Activated CD8-positive, alpha-beta T cell treated with anti-CD3 and anti-CD28 coated beads, Interleukin-2, amount 10 ng/mL, durations not matched to agents 7 days and 5 days (primary cell): ENCODE results near the gene ALDH4A1. TPM values are rescaled to one million over a fixed set of nuclear protein-coding genes. Genes with fewer than 3 reads are reported as not detected.
"Not testable (repeated sequence)": the region's sequence is repeated elsewhere in the genome, so short reads cannot be mapped to it uniquely, and the experiment has no call there.

Source experiments
- ATAC-seq: fragments of 150-1000 bp; cut with Tn5 transposase; one replicate; pipeline ENCODE4 v1.10.0; 2021; ENCODE audit warnings: moderate library complexity
- CTCF ChIA-PET: fragments of 350-600 bp; sonication (Branson Sonifier 250); formaldehyde crosslinking; loops from one replicate; lab custom pipeline; 2021; ENCODE audit warnings: antibody characterized with exemption; lab: Charles Lee
- POLR2A ChIA-PET: fragments of 350-600 bp; sonication (Branson Sonifier 250); formaldehyde crosslinking; loops from one replicate; lab custom pipeline; 2021; ENCODE audit warnings: antibody characterized with exemption; lab: Charles Lee
- DNase-seq: peaks from one replicate; pipeline ENCODE4 v3.0.0-alpha.2; 2020
- H3K27ac Mint-ChIP-seq: one replicate; pipeline ENCODE4 v1.8.0; 2021; ENCODE audit warnings: mild to moderate bottlenecking, mixed read lengths
- H3K27me3 Mint-ChIP-seq: one replicate; pipeline ENCODE4 v1.8.0; 2021; ENCODE audit warnings: low read depth, mixed read lengths
- H3K36me3 Mint-ChIP-seq: one replicate; pipeline ENCODE4 v1.8.0; 2021; ENCODE audit warnings: low read depth, mixed read lengths
- H3K4me1 Mint-ChIP-seq: one replicate; pipeline ENCODE4 v1.8.0; 2021; ENCODE audit warnings: low read depth, mixed read lengths
- H3K4me3 Mint-ChIP-seq: one replicate; pipeline ENCODE4 v1.8.0; 2021; ENCODE audit warnings: mild to moderate bottlenecking, mixed read lengths
- H3K9me3 Mint-ChIP-seq: one replicate; pipeline ENCODE4 v1.8.0; 2022; ENCODE audit warnings: mixed read lengths; ENCODE audit not compliant: insufficient read depth
- total RNA-seq, 2 experiments: library from RNA; stranded (reverse); gene quantifications; one replicate each; pipeline ENCODE4 v1.2.3, GENCODE V29; 2021

Gene ALDH4A1
- total RNA-seq, 2 experiments from 2014 or later = 4.2 to 4.3 TPM

DNA sequence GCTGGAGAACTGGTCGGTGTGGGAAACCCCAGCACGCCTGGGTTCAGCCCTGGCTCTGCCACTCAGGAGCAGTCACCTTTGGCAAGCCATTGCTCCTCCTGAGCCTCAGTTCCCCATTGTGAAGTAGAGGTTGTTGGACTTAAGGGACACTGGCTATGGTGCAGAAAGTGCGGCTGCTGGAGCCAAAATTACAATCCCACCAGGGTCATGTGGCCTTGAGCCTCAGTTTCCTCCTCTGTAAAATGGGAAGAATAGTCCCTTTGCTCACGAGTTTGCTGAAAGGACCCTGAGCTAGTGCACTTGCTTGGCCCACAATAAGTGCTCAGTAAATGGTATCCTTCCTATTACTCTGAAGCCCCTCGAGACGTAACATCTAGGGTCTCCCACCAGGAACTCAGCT is 28.3 kb downstream of the ALDH4A1 start:
- no peaks in the 10 kb centered on the region for H3K4me1 Mint-ChIP-seq
- no peaks in the 10 kb centered on the region for H3K9me3 Mint-ChIP-seq

DNA sequence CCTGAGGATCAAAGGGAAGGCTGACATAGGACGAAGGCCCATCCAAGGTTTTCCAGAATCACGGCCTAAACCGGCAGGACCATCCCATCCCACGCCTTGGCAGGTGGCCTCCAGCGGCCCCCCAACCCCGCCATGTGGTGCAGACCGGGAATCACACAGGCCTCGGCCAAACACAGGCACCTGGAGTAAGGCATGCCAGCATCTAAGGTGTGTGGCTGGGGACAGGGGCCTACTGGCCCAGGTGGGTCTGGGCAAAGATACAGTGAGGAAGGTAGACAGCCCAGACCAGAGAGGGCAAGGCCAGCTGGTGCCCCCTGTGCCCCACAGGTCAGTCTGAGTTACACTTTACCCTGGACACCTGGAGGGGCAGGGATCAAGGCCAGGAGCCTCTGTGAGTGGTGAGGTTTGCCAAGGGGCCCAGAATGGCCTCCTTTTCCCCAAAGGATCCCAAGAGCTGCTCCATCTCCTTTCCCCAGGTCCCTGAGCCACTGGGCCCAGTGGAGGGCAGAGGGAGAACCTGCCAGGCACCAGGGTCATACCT is 30.2 kb downstream of the ALDH4A1 start:
- ChIA-PET CTCF (no interaction called here), POLR2A (no interaction called here)
- Mint-ChIP-seq H3K36me3 (no peaks in the 10 kb centered on the region), H3K4me3 (no peak overlapping the region), H3K27me3 (no peaks in the 10 kb centered on the region), H3K9me3 (no peaks in the 10 kb centered on the region), H3K4me1 (no peaks in the 10 kb centered on the region), H3K27ac (no peak overlapping the region)
- no peak for DNase-seq
- no peak for ATAC-seq

More for the DNA sequence above, 28.3 kb downstream of the ALDH4A1 start:
- H3K4me3 Mint-ChIP-seq = no peak overlapping the region
- H3K36me3 Mint-ChIP-seq = no peaks in the 10 kb centered on the region
- DNase-seq (no peak), ATAC-seq (no peak)
- H3K27ac Mint-ChIP-seq = no peak overlapping the region
- H3K27me3 Mint-ChIP-seq = no peaks in the 10 kb centered on the region
- CTCF ChIA-PET = interaction anchor here (0.9 to 2.7 kb wide), 4 partner anchors 10 to 276 kb away, joined by 3 to 13 read pairs (median 7); no protein-coding TSS in a partner anchor
- POLR2A ChIA-PET = no interaction called here

DNA sequence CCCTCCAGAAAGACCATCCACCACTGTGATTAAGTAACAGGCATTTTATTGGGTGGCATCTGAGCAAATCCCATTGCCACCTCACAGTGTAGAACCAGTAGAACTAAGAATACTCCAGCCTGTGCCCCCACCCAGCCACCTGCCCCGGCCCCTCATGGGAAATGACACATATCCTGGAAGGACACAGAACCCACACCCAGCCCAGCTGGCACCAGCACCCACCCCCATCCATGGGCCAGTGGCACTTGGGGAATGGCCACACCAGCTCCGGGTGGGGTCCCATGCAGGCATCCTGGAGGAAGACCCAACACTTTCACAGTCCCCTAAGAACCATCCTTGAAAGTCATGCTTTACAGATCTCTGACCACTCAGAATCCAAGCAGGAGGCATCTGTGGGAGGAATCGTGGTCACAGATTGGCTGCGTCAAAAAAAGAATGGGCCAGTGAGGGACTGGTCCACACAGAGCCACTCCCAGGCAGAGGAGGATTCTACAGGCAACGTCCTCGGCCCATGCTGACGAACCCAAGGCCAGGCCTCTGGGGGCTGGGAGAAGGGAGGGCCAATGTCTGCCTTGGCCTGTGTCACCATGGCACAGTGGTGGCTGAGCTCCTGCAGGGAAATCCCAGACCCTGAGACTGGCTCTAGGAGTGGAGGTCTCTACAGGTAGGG is 30.8 kb downstream of the ALDH4A1 start:
- H3K36me3 Mint-ChIP-seq = no peaks in the 10 kb centered on the region
- H3K9me3 Mint-ChIP-seq = no peaks in the 10 kb centered on the region
- H3K27ac Mint-ChIP-seq = no peak overlapping the region
- peaks cover 4% of the 10 kb centered on the region for H3K27me3 Mint-ChIP-seq
- CTCF ChIA-PET = no interaction called here
- DNase-seq = no peak
- no peak overlapping the region for H3K4me3 Mint-ChIP-seq
- no peaks in the 10 kb centered on the region for H3K4me1 Mint-ChIP-seq
- no peak for ATAC-seq
- POLR2A ChIA-PET = no interaction called here

DNA sequence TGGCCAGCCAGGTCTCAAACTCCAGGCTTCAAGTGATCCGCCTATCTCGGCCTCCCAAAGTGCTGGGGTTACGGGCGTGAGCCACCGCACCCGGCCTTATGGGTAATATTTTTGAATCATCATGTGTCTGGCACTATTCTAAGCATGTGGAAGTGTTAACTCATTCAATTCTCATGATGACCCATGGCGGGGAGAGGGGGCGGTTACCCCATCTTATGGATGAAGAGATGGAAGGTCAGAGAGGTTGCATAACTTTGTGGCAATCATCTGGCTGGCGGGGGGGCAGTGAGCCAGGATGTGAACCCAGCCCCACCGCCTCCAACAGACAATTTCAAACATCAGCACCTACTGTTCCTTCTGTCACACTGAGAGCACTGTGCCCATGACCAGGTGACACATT is 31.4 kb downstream of the ALDH4A1 start:
- POLR2A ChIA-PET = no interaction called here
- no peak for ATAC-seq
- Mint-ChIP-seq H3K27me3 (peaks cover 6% of the 10 kb centered on the region), H3K36me3 (no peaks in the 10 kb centered on the region), H3K4me3 (no peak overlapping the region), H3K4me1 (no peaks in the 10 kb centered on the region), H3K27ac (no peak overlapping the region), H3K9me3 (no peaks in the 10 kb centered on the region)
- CTCF ChIA-PET = no interaction called here
- DNase-seq = no peak

DNA sequence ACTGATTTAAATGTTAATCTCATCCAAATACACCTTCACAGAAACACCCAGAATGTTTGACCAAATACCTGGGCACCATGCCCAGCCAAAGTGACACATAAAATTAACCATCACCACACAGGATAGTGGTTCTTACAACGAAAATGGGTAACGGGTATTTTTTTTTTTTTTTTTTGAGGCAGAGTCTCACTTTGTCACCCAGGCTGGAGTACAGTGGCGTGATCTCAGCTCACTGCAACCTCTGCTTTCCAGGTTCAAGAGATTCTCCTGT is 31.8 kb downstream of the ALDH4A1 start:
- H3K27ac Mint-ChIP-seq, POLR2A ChIA-PET, H3K4me3 Mint-ChIP-seq, CTCF ChIA-PET, H3K4me1 Mint-ChIP-seq, H3K36me3 Mint-ChIP-seq, DNase-seq, ATAC-seq, H3K9me3 Mint-ChIP-seq, H3K27me3 Mint-ChIP-seq: not testable (repeated sequence)

DNA sequence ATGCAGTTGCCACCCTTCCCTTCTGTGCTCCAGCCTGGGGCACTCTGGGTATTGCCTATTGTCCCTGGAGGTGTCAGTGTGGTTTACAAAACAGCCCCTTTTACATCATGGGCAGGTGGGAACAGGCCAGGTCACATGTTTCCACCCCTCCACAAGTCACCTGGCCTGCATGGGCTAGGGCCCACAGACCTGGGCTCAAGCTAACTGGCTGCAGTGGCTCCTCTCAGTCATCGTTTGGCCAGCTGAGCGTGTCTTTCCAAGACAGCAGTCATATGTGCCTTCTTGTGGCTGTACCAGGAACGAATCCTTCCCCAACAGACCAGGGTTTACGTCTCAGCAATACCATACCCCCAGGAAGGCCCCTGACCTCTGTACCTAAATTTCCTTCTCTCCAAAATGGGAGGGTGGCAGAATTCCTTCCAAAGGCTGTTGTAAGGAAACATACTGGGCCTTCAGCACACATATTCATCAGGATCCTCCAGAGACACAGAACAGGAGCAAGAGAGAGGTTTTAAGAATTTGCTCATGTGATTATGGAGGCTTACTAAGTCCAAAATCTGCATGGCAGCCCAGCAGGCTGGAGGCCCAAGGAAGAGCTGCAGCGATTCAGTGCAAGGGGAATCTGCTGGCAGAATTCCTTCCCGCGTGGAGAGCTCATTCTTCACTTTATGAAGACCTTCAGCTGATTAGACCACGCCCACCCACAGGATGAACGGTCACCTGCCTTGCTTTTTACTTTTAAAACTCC is 32.3 kb downstream of the ALDH4A1 start:
- H3K4me1 Mint-ChIP-seq = no peaks in the 10 kb centered on the region
- DNase-seq = no peak
- POLR2A ChIA-PET = no interaction called here

DNA sequence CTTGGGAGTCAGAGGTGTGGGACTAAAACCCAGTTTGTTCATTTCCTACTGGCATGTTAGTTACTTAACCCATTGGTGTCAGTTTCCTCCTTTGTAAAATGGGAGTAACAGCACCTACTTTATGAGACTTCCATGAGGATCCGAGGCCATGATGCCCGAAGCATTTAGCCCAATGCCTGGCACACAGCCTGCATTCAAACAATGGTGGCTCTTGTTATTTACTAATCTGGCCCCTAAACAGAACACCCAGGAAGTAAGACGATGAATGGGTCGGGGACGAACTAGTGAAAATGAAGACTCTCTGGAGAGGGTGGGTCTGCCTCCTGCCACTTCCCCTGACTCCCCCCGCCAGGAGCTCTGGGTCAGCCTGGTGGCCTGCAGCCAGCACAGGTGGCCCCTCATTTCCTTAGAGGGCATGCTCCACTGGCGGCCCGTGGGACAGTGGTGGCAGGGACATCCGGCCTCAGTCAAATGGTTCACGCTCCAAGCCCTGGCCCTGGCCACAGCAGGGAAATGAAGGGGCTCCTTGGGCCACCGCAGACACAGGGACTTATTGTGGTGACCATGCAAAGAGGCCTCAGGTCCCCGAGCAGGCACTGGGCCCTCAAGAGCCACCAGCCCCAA is 33.4 kb downstream of the ALDH4A1 start:
- no peak for ATAC-seq
- H3K36me3 Mint-ChIP-seq = no peaks in the 10 kb centered on the region
- peaks cover 6% of the 10 kb centered on the region for H3K27me3 Mint-ChIP-seq
- H3K4me3 Mint-ChIP-seq = no peak overlapping the region
- no peak overlapping the region for H3K27ac Mint-ChIP-seq
- ChIA-PET POLR2A (no interaction called here), CTCF (interaction anchor here (0.8 kb wide), 1 partner anchor 272 kb away, joined by 4 read pairs; no protein-coding TSS in a partner anchor)
- no peaks in the 10 kb centered on the region for H3K9me3 Mint-ChIP-seq
- DNase-seq = no peak
- no peaks in the 10 kb centered on the region for H3K4me1 Mint-ChIP-seq

More for the DNA sequence above, 32.3 kb downstream of the ALDH4A1 start:
- no peaks in the 10 kb centered on the region for H3K9me3 Mint-ChIP-seq
- no peak for ATAC-seq
- peaks cover 6% of the 10 kb centered on the region for H3K27me3 Mint-ChIP-seq
- no peak overlapping the region for H3K4me3 Mint-ChIP-seq
- H3K36me3 Mint-ChIP-seq = no peaks in the 10 kb centered on the region
- CTCF ChIA-PET = interaction anchor here (0.8 kb wide), 1 partner anchor 273 kb away, joined by 4 read pairs; no protein-coding TSS in a partner anchor
- no peak overlapping the region for H3K27ac Mint-ChIP-seq

DNA sequence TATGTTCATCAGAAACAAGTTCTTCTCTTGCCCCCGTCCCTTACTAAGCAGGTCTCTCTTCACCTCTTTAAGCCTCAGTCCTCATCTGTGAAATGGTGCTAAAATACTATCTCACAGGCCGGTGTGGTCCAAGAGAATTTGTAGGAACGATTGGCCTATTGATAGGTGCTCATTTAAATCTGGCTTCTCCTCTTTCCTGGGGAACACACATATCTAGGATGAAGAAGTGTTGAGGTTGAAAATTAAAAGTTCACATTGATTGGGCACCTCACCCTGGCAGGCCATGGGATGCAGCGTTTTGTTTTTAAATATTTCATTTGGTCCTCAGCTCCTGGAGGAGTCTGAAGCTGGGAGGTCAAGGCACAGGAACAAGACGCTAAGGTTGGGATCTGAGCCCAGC is 34.0 kb downstream of the ALDH4A1 start:
- H3K27ac Mint-ChIP-seq = no peak overlapping the region
- H3K4me3 Mint-ChIP-seq = no peak overlapping the region
- H3K27me3 Mint-ChIP-seq = peaks cover 6% of the 10 kb centered on the region
- ATAC-seq = no peak
- CTCF ChIA-PET = no interaction called here
- POLR2A ChIA-PET = no interaction called here
- no peaks in the 10 kb centered on the region for H3K9me3 Mint-ChIP-seq
- no peaks in the 10 kb centered on the region for H3K4me1 Mint-ChIP-seq
- no peak for DNase-seq
- H3K36me3 Mint-ChIP-seq = no peaks in the 10 kb centered on the region

DNA sequence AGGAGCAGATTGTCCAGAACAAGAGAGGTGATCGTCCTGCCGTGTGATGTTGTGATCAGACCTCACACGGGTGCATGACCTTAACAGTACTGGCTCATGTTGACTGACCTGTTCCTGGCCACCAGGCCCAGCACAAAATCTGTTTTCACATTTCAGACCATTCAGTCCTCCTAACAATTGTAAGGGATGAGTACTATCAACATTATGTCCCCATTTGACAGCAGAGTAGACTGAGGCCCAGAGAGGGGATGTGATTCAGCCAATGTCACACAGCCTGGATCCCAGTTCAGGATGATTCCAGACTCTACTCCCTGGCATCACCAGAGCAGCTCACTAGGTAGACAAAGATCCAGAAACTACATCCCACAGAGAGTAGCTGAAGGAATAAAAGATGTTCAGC is 35.5 kb downstream of the ALDH4A1 start:
- no peak overlapping the region for H3K27ac Mint-ChIP-seq
- no peak for ATAC-seq
- DNase-seq = no peak
- ChIA-PET POLR2A (no interaction called here), CTCF (no interaction called here)
- H3K4me3 Mint-ChIP-seq = no peak overlapping the region
- H3K4me1 Mint-ChIP-seq = no peaks in the 10 kb centered on the region
- H3K9me3 Mint-ChIP-seq = no peaks in the 10 kb centered on the region
- H3K36me3 Mint-ChIP-seq = no peaks in the 10 kb centered on the region
- H3K27me3 Mint-ChIP-seq = peaks cover 6% of the 10 kb centered on the region

DNA sequence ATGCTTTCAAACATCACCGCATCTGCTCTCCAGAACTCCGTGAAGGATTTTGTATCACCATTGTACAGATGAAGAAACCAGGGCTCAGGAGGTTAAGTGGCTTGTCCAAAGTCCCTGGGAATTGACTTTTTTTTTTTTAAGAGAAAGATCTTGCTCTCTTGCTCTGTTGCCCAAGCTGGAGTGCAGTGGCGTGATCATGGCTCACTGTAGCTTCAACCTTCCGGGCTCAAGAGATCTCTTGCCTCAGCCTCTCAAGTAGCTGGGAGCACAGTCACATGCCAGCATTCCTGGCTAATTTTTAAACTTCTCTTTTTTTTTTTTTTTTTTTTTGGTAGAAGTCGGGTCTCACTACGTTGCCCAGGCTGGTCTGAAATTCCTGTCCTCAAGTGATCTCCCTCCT is 36.0 kb downstream of the ALDH4A1 start:
- no peaks in the 10 kb centered on the region for H3K9me3 Mint-ChIP-seq
- H3K36me3 Mint-ChIP-seq = no peaks in the 10 kb centered on the region
- H3K27me3 Mint-ChIP-seq = peaks cover 6% of the 10 kb centered on the region
- no peaks in the 10 kb centered on the region for H3K4me1 Mint-ChIP-seq
- ATAC-seq = no peak
- H3K4me3 Mint-ChIP-seq = no peak overlapping the region
- ChIA-PET CTCF (no interaction called here), POLR2A (no interaction called here)
- no peak for DNase-seq
- H3K27ac Mint-ChIP-seq = no peak overlapping the region

DNA sequence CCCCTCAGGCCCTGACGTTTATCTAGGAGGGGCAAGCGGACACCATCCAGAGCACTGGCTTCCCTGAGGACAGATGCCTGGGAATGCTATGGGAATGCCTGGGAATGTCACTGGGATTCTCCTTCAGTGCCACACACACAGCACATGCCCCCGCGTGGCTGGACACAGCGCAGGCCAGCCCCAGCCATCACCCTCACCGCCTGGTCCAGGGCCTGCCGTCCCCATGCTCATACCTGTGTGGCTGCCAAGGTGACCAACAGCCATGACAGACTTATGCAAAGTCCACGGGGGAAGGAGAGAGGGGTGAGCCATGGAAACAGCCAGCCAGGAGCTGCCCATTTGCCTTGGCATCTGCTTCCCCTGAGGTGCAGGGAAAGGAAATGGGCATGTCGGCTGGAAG is 37.2 kb downstream of the ALDH4A1 start:
- CTCF ChIA-PET = no interaction called here
- H3K27ac Mint-ChIP-seq = no peak overlapping the region
- no peaks in the 10 kb centered on the region for H3K4me1 Mint-ChIP-seq
- H3K27me3 Mint-ChIP-seq = peaks cover 6% of the 10 kb centered on the region
- DNase-seq (no peak), ATAC-seq (no peak)
- H3K9me3 Mint-ChIP-seq = no peaks in the 10 kb centered on the region
- POLR2A ChIA-PET = no interaction called here
- H3K4me3 Mint-ChIP-seq = no peak overlapping the region
- no peaks in the 10 kb centered on the region for H3K36me3 Mint-ChIP-seq

DNA sequence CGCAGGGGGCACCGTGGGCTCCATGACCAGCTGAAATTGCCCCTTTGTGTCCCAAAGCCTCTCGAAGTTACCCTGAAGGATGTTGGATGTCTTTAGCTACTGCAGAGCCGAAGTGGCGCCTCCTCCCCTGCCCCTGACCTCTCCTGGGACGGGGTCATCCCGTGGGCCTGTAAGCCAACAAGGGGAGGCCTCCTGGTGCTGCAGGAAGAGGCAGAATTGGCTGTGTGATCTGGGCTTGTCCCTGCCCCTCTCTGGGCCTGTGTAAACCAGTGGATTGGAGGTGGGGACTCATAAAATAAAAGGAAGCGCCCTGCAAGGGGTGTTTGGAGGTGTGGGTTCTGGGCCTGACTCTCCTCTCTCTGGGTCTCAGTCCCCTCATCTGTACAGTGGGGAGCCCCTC is 40.8 kb downstream of the ALDH4A1 start:
- no peak for ATAC-seq
- CTCF ChIA-PET = no interaction called here
- peaks cover 2% of the 10 kb centered on the region for H3K27me3 Mint-ChIP-seq

More for the DNA sequence above, 40.8 kb downstream of the ALDH4A1 start:
- H3K36me3 Mint-ChIP-seq = no peaks in the 10 kb centered on the region
- no peak overlapping the region for H3K4me3 Mint-ChIP-seq
- H3K27ac Mint-ChIP-seq = no peak overlapping the region
- no peaks in the 10 kb centered on the region for H3K4me1 Mint-ChIP-seq
- no peak for DNase-seq
- POLR2A ChIA-PET = no interaction called here
- no peaks in the 10 kb centered on the region for H3K9me3 Mint-ChIP-seq
